IPS DF 6.9 (cell line): ENCODE data around the gene CELF2.

Experiments
- DNase-seq: peaks from one replicate; pipeline ENCODE4 v3.0.0-alpha.2; 2013; ENCODE audit warnings: low read depth, low spot score
- H3K27ac ChIP-seq: one replicate; pipeline ENCODE4 v1.5.1; 2013; ENCODE audit warnings: low read length, control low read depth
- H3K27me3 ChIP-seq: 2 replicates; pipeline ENCODE4 v1.6.1; 2013; ENCODE audit warnings: mild to moderate bottlenecking, low read length; ENCODE audit not compliant: control insufficient read depth, insufficient read depth
- H3K36me3 ChIP-seq: 2 replicates; pipeline ENCODE4 v1.6.1; 2013; ENCODE audit warnings: low read length; ENCODE audit not compliant: control insufficient read depth, insufficient read depth
- H3K4me1 ChIP-seq: 2 replicates; pipeline ENCODE4 v1.6.1; 2013; ENCODE audit warnings: low read length; ENCODE audit not compliant: control insufficient read depth, insufficient read depth
- H3K4me3 ChIP-seq: 2 replicates; pipeline ENCODE4 v1.5.1; 2013; ENCODE audit warnings: mild to moderate bottlenecking, low read length
- H3K9me3 ChIP-seq: 2 replicates; pipeline ENCODE4 v1.6.1; 2013; ENCODE audit warnings: low read length, inconsistent platforms; ENCODE audit not compliant: control insufficient read depth, insufficient read depth
- WGBS: extraction: QIAGEN DNeasy Blood & Tissue Kit; methylation state at CpG from one replicate; pipeline ENCODE4 v1.1.7; 2013; ENCODE audit warnings: mixed read lengths, missing lambda C conversion rate; ENCODE audit not compliant: insufficient read length, insufficient coverage; 5-methylcytosine and 5-hydroxymethylcytosine counted together

Gene CELF2

DNA sequence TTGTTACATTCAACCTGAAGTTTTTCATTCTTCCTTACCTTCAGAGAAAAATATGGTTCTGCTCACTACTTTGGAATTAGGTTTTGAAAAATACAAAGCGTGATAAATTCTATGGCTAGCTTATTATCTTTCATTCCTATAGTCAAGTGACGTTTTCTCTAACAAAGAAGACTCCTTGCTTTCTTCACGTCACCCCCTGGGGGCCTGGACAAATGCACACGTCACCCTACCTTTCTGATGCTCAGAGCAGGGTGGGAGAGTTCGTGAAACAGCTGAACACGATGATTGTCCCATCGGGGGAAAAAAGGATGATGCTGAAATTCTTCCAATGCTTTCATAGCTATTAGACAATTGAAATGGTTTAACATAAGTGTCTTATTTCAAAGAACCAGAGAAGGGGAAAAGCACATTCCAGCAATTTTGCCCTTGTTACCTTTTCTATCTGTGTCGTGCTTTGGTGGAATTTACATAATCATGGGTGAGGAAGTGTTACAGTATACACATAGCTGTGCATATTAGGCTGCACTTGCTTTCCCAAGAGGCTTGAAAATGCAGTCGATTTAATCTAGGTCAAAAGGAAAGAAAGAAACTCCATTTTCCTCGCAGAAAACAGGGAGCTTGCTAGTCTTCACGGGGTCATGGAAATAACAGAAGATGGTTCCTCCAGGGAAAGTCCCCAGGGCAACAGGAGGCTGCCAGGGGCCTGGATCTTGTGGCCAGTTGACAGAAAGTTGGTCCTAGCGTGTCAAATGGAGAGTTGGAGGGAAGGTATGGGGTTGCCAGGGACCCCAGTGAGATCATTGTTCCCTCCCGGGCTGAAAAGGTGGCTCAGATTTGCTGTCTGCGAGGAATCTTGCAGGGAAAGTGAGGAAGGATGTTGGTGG lies 189.2 kb downstream of the CELF2 start:
- H3K4me1 ChIP-seq = peaks cover 6% of the 10 kb centered on the region
- H3K36me3 ChIP-seq = no peaks in the 10 kb centered on the region
- H3K27me3 ChIP-seq = no peaks in the 10 kb centered on the region
- no CpG with 5 or more reads among the region's 14 CpGs for WGBS
- H3K9me3 ChIP-seq = no peaks in the 10 kb centered on the region
- H3K27ac ChIP-seq = no peak overlapping the region
- H3K4me3 ChIP-seq = no peak overlapping the region
- no peak for DNase-seq

DNA sequence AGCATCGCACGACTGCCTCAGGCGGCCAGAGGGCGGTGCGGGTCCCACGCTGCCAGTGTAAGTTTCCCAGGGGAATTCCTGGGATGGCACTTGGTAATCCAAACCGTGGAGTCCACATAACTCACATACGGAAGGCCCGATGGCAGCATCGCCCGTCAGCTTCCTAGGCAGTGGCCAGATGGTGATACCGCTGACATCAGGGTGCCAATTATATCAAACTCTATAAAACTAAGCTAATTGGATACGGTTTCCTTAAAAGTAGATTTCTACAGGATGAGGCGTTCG lies 189.8 kb downstream of the CELF2 start:
- DNase-seq = no peak
- H3K4me3 ChIP-seq = no peak overlapping the region
- H3K27me3 ChIP-seq = no peaks in the 10 kb centered on the region
- H3K9me3 ChIP-seq = no peaks in the 10 kb centered on the region
- H3K36me3 ChIP-seq = no peaks in the 10 kb centered on the region
- peaks cover 6% of the 10 kb centered on the region for H3K4me1 ChIP-seq
- no CpG with 5 or more reads among the region's 15 CpGs for WGBS
- H3K27ac ChIP-seq = no peak overlapping the region

DNA sequence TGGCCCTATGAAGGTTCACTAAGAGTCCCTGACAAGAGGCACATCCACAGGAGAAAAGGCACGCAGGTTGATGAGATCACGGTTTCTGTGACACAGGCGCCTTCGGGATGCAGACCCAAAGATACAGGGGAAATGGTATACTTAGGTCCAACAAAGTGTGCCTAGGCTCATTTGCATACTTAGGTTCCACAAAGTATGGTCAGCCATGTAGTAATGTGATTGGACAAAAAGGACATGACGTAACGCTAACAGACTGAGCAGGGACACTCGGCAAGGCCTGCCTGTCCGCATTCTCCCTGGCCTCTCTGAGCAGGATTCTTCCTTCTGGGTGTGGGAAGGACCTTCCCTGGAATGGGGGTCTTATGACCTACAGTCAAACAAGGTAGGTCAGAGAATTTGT lies 190.6 kb downstream of the CELF2 start:
- H3K27ac ChIP-seq = no peak overlapping the region
- H3K9me3 ChIP-seq = no peaks in the 10 kb centered on the region
- H3K27me3 ChIP-seq = no peaks in the 10 kb centered on the region
- H3K4me1 ChIP-seq = peaks cover 6% of the 10 kb centered on the region
- no peaks in the 10 kb centered on the region for H3K36me3 ChIP-seq
- no peak overlapping the region for H3K4me3 ChIP-seq
- DNase-seq = no peak
- WGBS = no CpG with 5 or more reads among the region's 8 CpGs

DNA sequence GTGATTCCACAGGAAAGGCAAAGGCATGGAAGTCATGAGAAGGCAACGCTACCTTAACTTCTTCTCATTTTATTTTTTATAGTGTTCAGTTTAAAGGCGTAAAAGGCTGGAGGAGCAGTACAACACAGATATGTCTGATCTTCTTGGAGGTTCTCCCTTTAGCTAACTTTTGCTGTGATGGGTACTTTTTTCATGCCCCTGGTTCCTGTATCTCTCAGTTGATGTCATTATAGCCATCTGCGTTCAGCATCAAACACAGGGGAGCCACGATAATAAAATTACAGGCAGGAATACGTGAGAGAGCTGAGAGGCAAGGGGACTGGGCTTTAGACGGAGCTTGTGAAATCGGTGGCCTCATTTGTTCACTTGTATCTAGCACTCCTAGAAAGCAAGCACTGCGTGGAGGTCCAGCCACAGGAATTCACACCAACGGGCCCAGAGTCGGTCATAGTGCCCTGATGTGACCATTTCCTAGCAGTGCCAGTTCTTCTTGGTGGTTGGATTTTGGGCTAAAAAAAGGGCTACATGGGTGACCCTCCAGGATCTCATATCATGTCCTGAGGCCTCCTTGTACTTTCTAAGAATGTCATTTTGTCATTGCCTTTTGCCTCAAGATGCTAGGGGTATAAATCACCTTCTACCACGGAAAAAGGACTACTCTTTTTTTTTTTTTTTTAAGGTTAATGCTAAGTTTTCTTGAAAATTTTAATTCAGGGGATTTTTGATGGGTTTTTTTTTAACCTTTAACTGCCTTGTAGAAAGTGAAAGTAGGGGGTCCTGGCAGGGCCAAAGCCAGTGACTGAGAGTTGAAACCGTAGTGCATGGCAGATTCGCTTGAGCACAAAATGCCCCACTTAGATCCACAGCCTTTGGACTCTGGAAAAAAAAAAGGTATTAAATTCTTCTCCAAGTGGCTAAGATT lies 191.5 kb downstream of the CELF2 start:
- no peak overlapping the region for H3K4me3 ChIP-seq
- H3K4me1 ChIP-seq = peaks cover 6% of the 10 kb centered on the region
- WGBS = no CpG with 5 or more reads among the region's 13 CpGs
- no peaks in the 10 kb centered on the region for H3K36me3 ChIP-seq
- no peaks in the 10 kb centered on the region for H3K27me3 ChIP-seq
- H3K9me3 ChIP-seq = no peaks in the 10 kb centered on the region
- H3K27ac ChIP-seq = no peak overlapping the region
- no peak for DNase-seq

GRCh38 chr10:11209830-11210181 lies 192.1 kb downstream of the CELF2 start:
- Histone ChIP-seq H3K4me1 (peaks cover 6% of the 10 kb centered on the region), H3K27ac (no peak overlapping the region), H3K27me3 (no peaks in the 10 kb centered on the region), H3K36me3 (no peaks in the 10 kb centered on the region), H3K4me3 (no peak overlapping the region), H3K9me3 (no peaks in the 10 kb centered on the region)
- WGBS = no CpG with 5 or more reads among the region's 6 CpGs
- DNase-seq = no peak

- peaks cover 6% of the 10 kb centered on the region for H3K4me1 ChIP-seq
- no peak for DNase-seq
- H3K27me3 ChIP-seq = no peaks in the 10 kb centered on the region
- WGBS = no CpG with 5 or more reads among the region's 13 CpGs
- H3K27ac ChIP-seq = no peak overlapping the region
- H3K9me3 ChIP-seq = no peaks in the 10 kb centered on the region
- H3K4me3 ChIP-seq = no peak overlapping the region
- H3K36me3 ChIP-seq = no peaks in the 10 kb centered on the region
Observed at GRCh38 chr10:11210211-11210922, 192.7 kb downstream of the CELF2 start.

DNA sequence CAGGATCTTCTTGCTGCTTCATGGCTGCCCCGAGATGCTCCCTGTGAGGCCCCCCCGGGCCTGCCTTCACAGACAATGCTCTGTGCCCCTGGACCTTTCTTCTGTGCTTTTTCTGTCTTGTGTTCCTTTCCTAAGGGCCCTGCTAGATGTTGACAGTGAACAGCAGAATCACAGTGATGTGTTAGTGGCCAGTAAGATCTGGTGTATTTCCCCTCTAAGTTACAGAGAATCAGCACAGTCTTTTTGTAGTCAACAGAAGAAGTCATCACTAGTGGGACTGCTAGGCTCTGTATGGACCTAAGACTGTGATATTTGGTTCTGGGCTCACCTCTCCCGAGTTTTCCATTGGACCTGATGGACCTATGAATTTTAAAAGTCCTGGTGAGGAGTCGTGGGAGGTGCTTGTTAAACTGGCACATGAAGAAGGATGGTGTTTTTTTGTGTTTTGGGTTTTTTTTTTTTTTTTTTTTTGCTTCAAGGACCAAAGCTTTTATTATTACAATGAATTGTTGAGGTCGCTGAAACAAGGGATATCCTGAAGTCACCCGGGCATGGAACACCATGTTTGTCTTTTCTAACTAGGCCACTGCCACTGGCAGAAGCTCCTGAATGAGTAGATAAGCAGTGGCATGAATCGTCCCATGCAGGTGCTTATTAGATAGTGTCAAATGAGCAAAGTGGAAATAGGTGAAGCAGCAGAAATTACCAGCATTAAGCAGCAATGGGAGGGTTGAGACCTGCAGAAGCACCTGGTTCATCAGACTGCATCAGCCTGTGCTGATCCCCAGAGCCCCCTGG lies 194.8 kb downstream of the CELF2 start:
- no peaks in the 10 kb centered on the region for H3K9me3 ChIP-seq
- WGBS = 100% methylated on average over 1 of the region's 7 CpGs
- H3K4me3 ChIP-seq = no peak overlapping the region
- H3K36me3 ChIP-seq = no peaks in the 10 kb centered on the region
- DNase-seq = no peak
- H3K27me3 ChIP-seq = no peaks in the 10 kb centered on the region
- H3K27ac ChIP-seq = no peak overlapping the region
- H3K4me1 ChIP-seq = no peaks in the 10 kb centered on the region

DNA sequence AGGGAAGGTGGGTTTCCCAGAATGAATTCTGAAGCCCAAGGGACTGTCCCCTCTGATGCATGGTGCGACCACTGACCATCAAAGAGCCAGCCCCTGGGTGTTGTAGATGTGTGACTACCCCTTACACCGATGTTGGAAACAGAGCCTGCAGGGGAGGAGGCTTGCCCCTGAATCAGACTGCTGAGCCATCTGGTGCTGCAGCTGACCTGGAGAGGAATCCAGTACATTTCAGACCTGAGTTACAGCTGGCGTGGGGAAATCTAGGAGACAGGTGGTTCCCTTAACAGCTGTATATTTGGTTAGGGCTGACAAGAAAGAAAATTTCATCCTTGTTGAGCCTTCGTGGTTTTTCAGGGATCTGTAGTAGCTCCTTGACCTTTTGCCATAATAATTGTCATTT lies 195.5 kb downstream of the CELF2 start:
- WGBS = no CpG with 5 or more reads among the region's 4 CpGs
- Histone ChIP-seq H3K27ac (no peak overlapping the region), H3K9me3 (no peaks in the 10 kb centered on the region), H3K4me1 (no peaks in the 10 kb centered on the region), H3K36me3 (no peaks in the 10 kb centered on the region), H3K27me3 (no peaks in the 10 kb centered on the region), H3K4me3 (no peak overlapping the region)
- no peak for DNase-seq

DNA sequence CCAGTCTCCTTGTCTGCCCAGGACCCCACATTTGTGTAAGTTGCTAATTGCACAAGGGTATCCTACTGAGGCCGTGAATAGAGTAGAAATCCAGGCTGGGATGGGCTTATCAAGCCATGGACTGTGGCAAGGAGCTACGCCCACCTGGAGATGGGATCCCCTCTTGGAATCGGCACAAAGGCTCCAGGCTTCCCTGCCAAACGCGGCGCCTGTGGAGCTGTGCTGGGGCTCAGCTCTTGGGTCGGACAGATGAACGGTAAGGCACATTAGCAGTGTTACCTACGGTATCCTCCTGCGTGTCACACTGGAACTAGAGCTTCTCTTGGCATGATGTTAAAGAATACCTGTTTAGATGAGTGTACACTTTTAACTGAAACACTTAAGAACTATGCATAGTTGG lies 196.7 kb downstream of the CELF2 start:
- no peak for DNase-seq
- no peaks in the 10 kb centered on the region for H3K27me3 ChIP-seq
- H3K27ac ChIP-seq = no peak overlapping the region
- H3K4me1 ChIP-seq = no peaks in the 10 kb centered on the region
- no peak overlapping the region for H3K4me3 ChIP-seq
- no peaks in the 10 kb centered on the region for H3K36me3 ChIP-seq
- H3K9me3 ChIP-seq = no peaks in the 10 kb centered on the region
- WGBS = no CpG with 5 or more reads among the region's 10 CpGs

DNA sequence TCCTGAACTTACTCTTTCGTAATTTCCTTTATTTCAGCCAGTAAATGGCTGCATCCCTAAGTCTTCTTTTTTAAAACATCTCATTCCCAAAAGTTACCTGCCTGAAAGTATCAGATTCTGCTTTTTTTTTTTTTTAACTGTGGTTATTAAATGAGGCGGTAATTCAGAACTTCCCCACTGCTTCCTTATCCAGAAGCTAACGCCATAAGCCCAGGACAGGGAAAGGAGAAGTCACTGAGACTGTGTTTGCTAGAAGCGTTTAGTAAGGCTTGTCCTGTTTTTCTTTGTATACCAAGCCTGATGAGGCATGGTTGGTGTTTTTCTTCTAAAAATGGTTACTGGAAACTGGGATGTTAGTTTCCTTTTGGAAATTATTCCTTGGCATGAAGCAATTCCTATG lies 197.8 kb downstream of the CELF2 start:
- Histone ChIP-seq H3K27me3 (no peaks in the 10 kb centered on the region), H3K9me3 (no peaks in the 10 kb centered on the region), H3K36me3 (no peaks in the 10 kb centered on the region), H3K4me3 (no peak overlapping the region), H3K4me1 (no peaks in the 10 kb centered on the region), H3K27ac (no peak overlapping the region)
- no peak for DNase-seq
- no CpG with 5 or more reads among the region's 4 CpGs for WGBS
